GM23338 (cell line): Measurements from ENCODE around the gene TMEM125. TPM values are rescaled to one million over a fixed set of nuclear protein-coding genes. Genes with fewer than 3 reads are reported as not detected.

Experiments
- ATAC-seq: fragments of 200-7000 bp; cut with Tn5 transposase; 3 replicates; pipeline ENCODE4 v1.9.1; 2020
- DNase-seq: peaks from one replicate; pipeline ENCODE4 v3.0.0-alpha.2; 2015; ENCODE audit warnings: low spot score
- H2AFZ ChIP-seq: fragments of 200-600 bp; sonication (generic); 2 replicates; pipeline ENCODE4 v1.8.0; 2016; ENCODE audit warnings: antibody characterized with exemption, mild to moderate bottlenecking, moderate library complexity
- H3F3A ChIP-seq: fragments of 200-600 bp; sonication (generic); replicated peaks from 2 replicates; pipeline ENCODE4 v1.8.0; 2017; ENCODE audit warnings: antibody characterized with exemption, mixed run types, low read depth
- H3K27ac ChIP-seq: fragments of 200-600 bp; sonication (generic); 2 replicates; pipeline ENCODE4 v1.6.1; 2016; ENCODE audit warnings: low read depth
- H3K27me3 ChIP-seq: fragments of 200-600 bp; sonication (generic); 2 replicates; pipeline ENCODE4 v1.8.0; 2016; ENCODE audit warnings: mild to moderate bottlenecking, mixed run types, moderate library complexity; ENCODE audit not compliant: insufficient read depth
- H3K36me3 ChIP-seq: fragments of 200-600 bp; sonication (generic); 2 replicates; pipeline ENCODE4 v1.8.0; 2016; ENCODE audit warnings: mild to moderate bottlenecking; ENCODE audit not compliant: insufficient read depth
- H3K4me1 ChIP-seq: fragments of 200-600 bp; sonication (generic); 2 replicates; pipeline ENCODE4 v1.8.0; 2016; ENCODE audit warnings: mild to moderate bottlenecking, moderate library complexity; ENCODE audit not compliant: insufficient read depth
- H3K4me2 ChIP-seq: fragments of 200-600 bp; sonication (generic); 2 replicates; pipeline ENCODE4 v1.7.1; 2017; ENCODE audit warnings: mixed run types
- H3K4me3 ChIP-seq: fragments of 200-600 bp; sonication (generic); 2 replicates; pipeline ENCODE4 v1.6.1; 2016; ENCODE audit warnings: mixed run types
- H3K79me2 ChIP-seq: fragments of 200-600 bp; sonication (generic); replicated peaks from 2 replicates; pipeline ENCODE4 v1.8.0; 2017; ENCODE audit warnings: mild to moderate bottlenecking; ENCODE audit not compliant: insufficient read depth
- H3K9me2 ChIP-seq: fragments of 200-600 bp; sonication (generic); 2 replicates; pipeline ENCODE4 v1.8.0; 2017; ENCODE audit not compliant: insufficient read depth
- H4K20me1 ChIP-seq: fragments of 200-600 bp; sonication (generic); replicated peaks from 2 replicates; pipeline ENCODE4 v1.8.0; 2017; ENCODE audit warnings: mild to moderate bottlenecking; ENCODE audit not compliant: insufficient read depth
- H3K27ac Mint-ChIP-seq: 2 replicates; pipeline ENCODE4 v1.8.0; 2020; ENCODE audit warnings: inconsistent platforms, mild to moderate bottlenecking, moderate library complexity, mixed read lengths
- H3K27me3 Mint-ChIP-seq: 3 replicates; pipeline ENCODE4 v1.8.0; 2022; ENCODE audit warnings: low read depth, mild to moderate bottlenecking, moderate library complexity, mixed read lengths, inconsistent platforms; ENCODE audit not compliant: insufficient read depth, poor library complexity
- H3K36me3 Mint-ChIP-seq: 3 replicates; pipeline ENCODE4 v1.8.0; 2021; ENCODE audit warnings: low read depth, mild to moderate bottlenecking, inconsistent platforms, moderate library complexity, mixed read lengths
- H3K4me1 Mint-ChIP-seq: 3 replicates; pipeline ENCODE4 v1.8.0; 2020; ENCODE audit warnings: mild to moderate bottlenecking, inconsistent platforms, mixed read lengths
- H3K4me3 Mint-ChIP-seq: 3 replicates; pipeline ENCODE4 v1.8.0; 2021; ENCODE audit warnings: moderate library complexity, mild to moderate bottlenecking, inconsistent platforms, mixed read lengths
- H3K9me3 Mint-ChIP-seq: 3 replicates; pipeline ENCODE4 v1.8.0; 2020; ENCODE audit warnings: moderate library complexity, mild to moderate bottlenecking, inconsistent platforms, mixed read lengths
- CREB1 ChIP-seq: fragments of 250-450 bp; sonication (Bioruptor Pico); IDR thresholded peaks from 2 replicates; pipeline ENCODE4 v1.5.0; 2020; ENCODE audit warnings: low read depth, mild to moderate bottlenecking, moderate library complexity
- CTCF ChIP-seq, 2 experiments: fragments of 200-600 bp in 1 of 2; sonication (generic) in 1 of 2; conservative IDR thresholded peaks; 2 replicates each; pipeline versions ENCODE4 v1.5.1 to v1.6.1; 2016 to 2017; ENCODE audit warnings: antibody characterized with exemption in 2 of 2, low read depth in 2 of 2, mild to moderate bottlenecking in 2 of 2, moderate library complexity in 1 of 2
- ETS1 ChIP-seq: IDR thresholded peaks from 2 replicates; pipeline ENCODE4 v1.6.1; 2016; ENCODE audit warnings: antibody characterized with exemption
- EZH2phosphoT487 ChIP-seq: fragments of 200-600 bp; sonication (generic); IDR thresholded peaks from one replicate; pipeline ENCODE4 v1.8.1; 2018; ENCODE audit warnings: antibody characterized with exemption; ENCODE audit not compliant: unreplicated experiment
- NANOG ChIP-seq: IDR thresholded peaks from 2 replicates; pipeline ENCODE4 v1.6.1; 2016; ENCODE audit warnings: antibody characterized with exemption, borderline replicate concordance
- REST ChIP-seq: IDR thresholded peaks from one replicate; pipeline ENCODE4 v1.6.1; 2018; ENCODE audit warnings: antibody characterized with exemption; ENCODE audit not compliant: unreplicated experiment
- STAT1 ChIP-seq: IDR thresholded peaks from one replicate; pipeline ENCODE4 v1.6.1; 2016; ENCODE audit warnings: antibody characterized with exemption; ENCODE audit not compliant: unreplicated experiment
- ZNF331 ChIP-seq: fragments of 250-450 bp; sonication (Bioruptor Pico); IDR thresholded peaks from 2 replicates; pipeline ENCODE4 v1.5.0; 2020; ENCODE audit warnings: low read depth, mild to moderate bottlenecking, moderate library complexity
- polyA plus RNA-seq: library from polyadenylated mRNA; unstranded; fragments of >200 nt; fragmentation: Nextera tagmentation; extraction: Ambion mirVana; gene quantifications from 2 replicates; pipeline ENCODE4 v1.2.1, GENCODE V29; 2016
- total RNA-seq: library from RNA; depleted of rRNA; stranded (reverse); fragments of >200 nt; shearing (Covaris generic); gene quantifications from 2 replicates; pipeline ENCODE4 v1.2.3, GENCODE V29; 2014

The TMEM125 gene
- total and polyA plus RNA-seq, 2 experiments from 2014 or later, result 16.8 to 39.3 TPM

- TF ChIP-seq NANOG, result no peak
- TF ChIP-seq CREB1 (CRISPR knock-in tag), result no peak
- TF ChIP-seq REST, result no peak
- no peak for TF ChIP-seq ZNF331 (CRISPR knock-in tag)
- no peak for TF ChIP-seq CTCF (conservative IDR thresholded peaks at IDR 0.05; ENCODE audit: low read depth in 2 of 2)
- no peak for TF ChIP-seq EZH2phosphoT487
- no peak for TF ChIP-seq ETS1
- no peak for TF ChIP-seq STAT1
- Mint-ChIP-seq H3K9me3 (no peaks in the 10 kb centered on the region), H3K27me3 (peaks cover 17% of the 10 kb centered on the region)
These were observed 18.4 kb downstream of the TMEM125 start for GRCh38 chr1:43288058-43288784.

More at GRCh38 chr1:43288058-43288784, 18.4 kb downstream of the TMEM125 start:
- Mint-ChIP-seq H3K4me1 (peaks cover 27% of the 10 kb centered on the region), H3K27ac (no peak overlapping the region), H3K4me3 (no peak overlapping the region), H3K36me3 (no peaks in the 10 kb centered on the region)
- DNase-seq (no peak), ATAC-seq (no peak)
- Histone ChIP-seq H3K27ac (no peak overlapping the region), H3K27me3 (no peaks in the 10 kb centered on the region), H3K9me2 (peaks cover 5% of the 10 kb centered on the region; the same call in 1 of the 2 replicates), H4K20me1 (no peaks in the 10 kb centered on the region), H2AFZ (no peak overlapping the region), H3K4me1 (peaks cover 10% of the 10 kb centered on the region), H3K4me3 (no peak overlapping the region), H3K36me3 (no peaks in the 10 kb centered on the region), H3F3A (no peaks in the 10 kb centered on the region), H3K79me2 (no peaks in the 10 kb centered on the region), H3K4me2 (no peak overlapping the region)
